HFFc6 (cell line): Measurements from ENCODE around the gene OR52I1. TPM values are rescaled to one million over a fixed set of nuclear protein-coding genes. Genes with fewer than 3 reads are reported as not detected.

Source experiments
- DNase-seq: peaks from one replicate; pipeline ENCODE4 v3.0.0-alpha.2; 2018
- H3K27ac Mint-ChIP-seq: 2 replicates; pipeline ENCODE4 v1.8.0; 2020; ENCODE audit warnings: mild to moderate bottlenecking, mixed read lengths
- H3K27me3 Mint-ChIP-seq: 2 replicates; pipeline ENCODE4 v1.8.0; 2021; ENCODE audit warnings: mild to moderate bottlenecking, moderate library complexity, mixed read lengths; ENCODE audit not compliant: insufficient read depth
- H3K36me3 Mint-ChIP-seq: 2 replicates; pipeline ENCODE4 v1.8.0; 2021; ENCODE audit warnings: low read depth, mixed read lengths
- H3K4me1 Mint-ChIP-seq: 2 replicates; pipeline ENCODE4 v1.8.0; 2020; ENCODE audit warnings: low read depth, mixed read lengths
- H3K4me3 Mint-ChIP-seq: 2 replicates; pipeline ENCODE4 v1.8.0; 2020; ENCODE audit warnings: mild to moderate bottlenecking, moderate library complexity, mixed read lengths
- H3K9me3 Mint-ChIP-seq: 2 replicates; pipeline ENCODE4 v1.8.0; 2020; ENCODE audit warnings: mild to moderate bottlenecking, mixed read lengths
- long read RNA-seq: library from polyadenylated mRNA; unstranded; transcript quantifications from one replicate; pipeline ENCODE4 v2.0.0, GENCODE V29; 2019
- total RNA-seq, 6 experiments: library from RNA; stranded (reverse); fragmentation: NEBNext Ultra II Directional; extraction: Animal tissue kit (Norgen Biotek cat#: 25700); gene quantifications; 2 replicates in 1 of 6; 3 replicates in 5 of 6; pipeline ENCODE4 v1.2.3, GENCODE V29; 2021
- TF ChIP-seq, protein P1 (sequence below): fragments of 200-600 bp; sonication (generic); IDR thresholded peaks from 2 replicates; pipeline ENCODE4 v1.5.0; 2021; ENCODE audit warnings: antibody characterized with exemption, mild to moderate bottlenecking

Gene OR52I1
- not detected for total RNA-seq
- long read RNA-seq, result 0 reads

DNA sequence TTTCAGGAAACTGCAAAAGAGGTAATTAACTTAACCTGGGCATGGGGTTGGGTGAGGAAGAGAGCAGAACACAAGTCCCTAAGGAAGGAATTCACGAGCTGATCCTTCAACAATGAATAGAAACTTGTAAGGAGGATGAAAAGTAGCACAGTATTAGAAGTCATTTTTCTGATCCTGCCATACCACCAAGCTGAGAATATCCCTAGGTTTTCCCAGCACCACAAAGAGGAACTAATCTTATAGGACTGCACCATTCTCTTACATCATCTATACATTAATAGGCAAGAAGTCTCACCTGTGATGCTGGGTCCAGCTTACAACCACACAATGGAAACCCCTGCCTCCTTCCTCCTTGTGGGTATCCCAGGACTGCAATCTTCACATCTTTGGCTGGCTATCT lies at the start of gene OR52I1:
Gene OR52I1, plus strand, starts transcription at position 301 of the 400 bp plus-strand sequence. Its CDS starts 0 bp downstream, at position 301.
- Mint-ChIP-seq H3K27ac (no peak within 1 kb of the TSS), H3K4me3 (no peak within 1 kb of the TSS), H3K4me1 (no peaks in the 10 kb centered on the region), H3K36me3 (no peaks in the 10 kb centered on the region; the same call in 1 of the 2 replicates), H3K27me3 (peaks cover 3% of the 10 kb centered on the region; the same call in 1 of the 2 replicates), H3K9me3 (no peaks in the 10 kb centered on the region)
- TF ChIP-seq, protein P1, sequence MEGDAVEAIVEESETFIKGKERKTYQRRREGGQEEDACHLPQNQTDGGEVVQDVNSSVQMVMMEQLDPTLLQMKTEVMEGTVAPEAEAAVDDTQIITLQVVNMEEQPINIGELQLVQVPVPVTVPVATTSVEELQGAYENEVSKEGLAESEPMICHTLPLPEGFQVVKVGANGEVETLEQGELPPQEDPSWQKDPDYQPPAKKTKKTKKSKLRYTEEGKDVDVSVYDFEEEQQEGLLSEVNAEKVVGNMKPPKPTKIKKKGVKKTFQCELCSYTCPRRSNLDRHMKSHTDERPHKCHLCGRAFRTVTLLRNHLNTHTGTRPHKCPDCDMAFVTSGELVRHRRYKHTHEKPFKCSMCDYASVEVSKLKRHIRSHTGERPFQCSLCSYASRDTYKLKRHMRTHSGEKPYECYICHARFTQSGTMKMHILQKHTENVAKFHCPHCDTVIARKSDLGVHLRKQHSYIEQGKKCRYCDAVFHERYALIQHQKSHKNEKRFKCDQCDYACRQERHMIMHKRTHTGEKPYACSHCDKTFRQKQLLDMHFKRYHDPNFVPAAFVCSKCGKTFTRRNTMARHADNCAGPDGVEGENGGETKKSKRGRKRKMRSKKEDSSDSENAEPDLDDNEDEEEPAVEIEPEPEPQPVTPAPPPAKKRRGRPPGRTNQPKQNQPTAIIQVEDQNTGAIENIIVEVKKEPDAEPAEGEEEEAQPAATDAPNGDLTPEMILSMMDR, result no peak
- DNase-seq, result no peak

DNA sequence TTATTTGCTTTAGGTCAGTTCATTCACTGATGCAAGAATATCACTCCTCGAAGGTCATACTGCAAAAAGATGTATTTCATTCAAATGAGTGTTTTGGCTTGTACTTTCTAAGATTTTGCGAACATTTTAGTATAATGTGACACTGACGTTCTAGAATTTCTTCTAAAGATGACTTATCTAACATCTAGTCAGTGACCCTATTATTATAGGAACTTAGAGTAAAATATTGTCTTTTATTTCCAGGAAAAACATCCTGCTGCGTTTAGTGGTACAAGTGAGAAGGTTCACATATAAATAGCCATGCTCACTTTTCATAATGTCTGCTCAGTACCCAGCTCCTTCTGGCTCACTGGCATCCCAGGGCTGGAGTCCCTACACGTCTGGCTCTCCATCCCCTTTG lies 48.9 kb upstream of the OR52I1 start, which contains the start of gene OR52M1:
Gene OR52M1, plus strand, starts transcription at position 301 of the 400 bp plus-strand sequence. Its CDS starts 0 bp downstream, at position 301.
- Mint-ChIP-seq H3K27me3 (no peaks in the 10 kb centered on the region; the same call in 1 of the 2 replicates), H3K4me1 (no peaks in the 10 kb centered on the region), H3K36me3 (no peaks in the 10 kb centered on the region), H3K27ac (no peak within 1 kb of the TSS), H3K9me3 (no peaks in the 10 kb centered on the region), H3K4me3 (no peak within 1 kb of the TSS)
- DNase-seq, result no peak
- TF ChIP-seq, protein P1, result no peak

GRCh38 chr11:4546878-4547277 lies 47.0 kb upstream of the OR52I1 start:
- TF ChIP-seq, protein P1, result no peak

DNA sequence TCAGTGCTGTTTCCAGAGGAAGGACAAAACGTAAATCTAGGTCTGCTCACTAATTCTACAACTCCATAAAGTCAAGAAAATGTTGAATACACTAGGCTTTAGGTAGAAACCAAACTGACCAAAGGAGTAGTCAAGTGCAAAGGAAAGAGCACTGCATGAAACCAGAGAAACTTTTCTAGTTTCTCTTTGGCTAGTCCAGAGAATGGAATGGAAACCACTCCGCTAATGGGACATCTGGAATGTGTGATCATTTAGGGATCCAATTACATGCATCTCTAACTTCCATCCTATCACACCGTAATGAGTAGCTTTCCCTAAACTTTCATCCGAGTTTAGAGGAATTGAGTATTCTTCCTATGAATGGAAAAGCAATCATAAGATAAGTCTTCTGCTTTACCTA lies 46.4 kb upstream of the OR52I1 start:
- Mint-ChIP-seq H3K27ac (no peak overlapping the region), H3K4me1 (no peaks in the 10 kb centered on the region), H3K36me3 (no peaks in the 10 kb centered on the region), H3K9me3 (peaks cover 2% of the 10 kb centered on the region), H3K27me3 (no peaks in the 10 kb centered on the region; the same call in 1 of the 2 replicates), H3K4me3 (no peak overlapping the region)
- TF ChIP-seq, protein P1, result no peak
- DNase-seq, result no peak

More at GRCh38 chr11:4546878-4547277, 47.0 kb upstream of the OR52I1 start:
- no peak overlapping the region for H3K27ac Mint-ChIP-seq
- H3K27me3 Mint-ChIP-seq, result no peaks in the 10 kb centered on the region; the same call in 1 of the 2 replicates
- H3K9me3 Mint-ChIP-seq, result no peaks in the 10 kb centered on the region
- H3K4me1 Mint-ChIP-seq, result no peaks in the 10 kb centered on the region
- no peak for DNase-seq
- no peaks in the 10 kb centered on the region for H3K36me3 Mint-ChIP-seq
- no peak overlapping the region for H3K4me3 Mint-ChIP-seq

DNA sequence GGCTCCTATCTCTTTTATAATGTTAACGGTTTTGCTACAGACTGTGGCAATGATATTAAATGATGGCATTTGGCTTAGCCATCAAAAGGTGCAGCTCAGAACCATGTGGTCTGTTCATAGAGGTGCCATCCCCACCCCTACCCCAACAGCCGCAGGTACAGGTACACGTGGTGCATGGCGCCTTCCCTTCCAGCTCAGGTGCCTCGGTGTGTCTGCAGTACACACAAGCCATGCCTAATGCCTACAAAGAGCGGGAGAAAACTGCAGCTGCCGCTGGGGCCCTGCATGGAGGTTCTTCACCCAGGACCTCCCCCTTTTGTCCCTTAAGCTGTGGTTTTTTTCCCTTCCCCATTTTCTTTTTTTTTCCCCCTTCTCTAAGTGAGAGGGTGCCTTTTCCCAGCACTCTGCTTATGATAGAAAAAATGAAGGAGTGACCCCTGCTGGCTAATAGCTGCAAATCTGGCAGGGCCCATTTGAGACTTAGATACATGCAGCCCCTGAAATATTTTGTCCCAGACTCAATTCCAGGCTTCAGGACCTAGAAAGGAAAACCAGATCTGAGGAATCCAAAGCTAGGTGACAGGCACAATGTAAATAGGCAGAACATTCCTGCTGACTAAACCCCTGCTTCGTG lies 42.4 kb upstream of the OR52I1 start:
- DNase-seq, result no peak
- no peaks in the 10 kb centered on the region for H3K4me1 Mint-ChIP-seq
- H3K27me3 Mint-ChIP-seq, result peaks cover 3% of the 10 kb centered on the region
- no peaks in the 10 kb centered on the region for H3K36me3 Mint-ChIP-seq
- no peak overlapping the region for H3K27ac Mint-ChIP-seq
- peaks cover 5% of the 10 kb centered on the region for H3K9me3 Mint-ChIP-seq
- TF ChIP-seq, protein P1, result peak; percentile 59
- no peak overlapping the region for H3K4me3 Mint-ChIP-seq
